ENCODE results near the gene FZD7.

Gene FZD7

GRCh38 chr2:202033317-202034248 is at the start of gene FZD7:
Gene FZD7, plus strand, starts transcription at chr2:202033855. Its CDS starts 793 bp downstream, at chr2:202034648.
- peak; percentile 95 for DNase-seq

GRCh38 chr2:201984333-201984732 is 49.3 kb upstream of the FZD7 start:
- DNase-seq: no peak

GRCh38 chr2:201984800-201985525 is 48.7 kb upstream of the FZD7 start:
- DNase-seq: peak; percentile 93

DNA sequence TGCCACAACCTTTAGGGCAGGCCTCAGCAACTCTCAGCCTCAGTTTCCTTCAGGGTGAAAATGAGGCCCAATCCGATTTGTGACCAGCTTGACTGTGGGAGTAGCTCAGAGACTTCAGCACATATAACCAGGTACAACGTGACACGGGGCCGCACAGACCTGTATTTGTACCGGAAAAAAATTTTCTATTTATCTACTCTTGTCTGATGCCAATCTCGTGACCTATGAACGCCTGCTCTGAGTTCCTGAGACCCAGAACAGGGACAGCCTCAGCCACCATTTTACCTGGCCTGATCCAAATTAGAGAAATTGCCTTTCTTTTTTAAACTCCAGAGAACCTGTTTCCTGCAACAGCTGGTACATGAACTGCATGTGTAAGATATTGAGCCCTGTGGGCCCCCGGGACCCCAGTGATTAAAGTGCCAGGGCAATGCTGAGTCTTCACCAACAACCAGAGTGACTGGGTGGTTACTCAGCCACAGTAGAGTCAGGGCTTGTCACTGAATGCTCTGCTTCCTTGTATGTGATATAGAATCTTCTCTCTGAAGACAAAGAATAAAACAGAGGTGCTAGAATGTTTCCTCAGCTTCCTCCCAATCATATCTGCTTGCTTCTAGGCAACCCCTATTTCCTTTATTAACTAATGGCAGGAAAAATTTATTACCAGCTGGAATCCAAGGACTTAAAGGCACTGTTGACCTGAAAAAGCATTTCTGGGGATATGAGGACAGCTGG is 47.8 kb upstream of the FZD7 start:
- no peak for DNase-seq

DNA sequence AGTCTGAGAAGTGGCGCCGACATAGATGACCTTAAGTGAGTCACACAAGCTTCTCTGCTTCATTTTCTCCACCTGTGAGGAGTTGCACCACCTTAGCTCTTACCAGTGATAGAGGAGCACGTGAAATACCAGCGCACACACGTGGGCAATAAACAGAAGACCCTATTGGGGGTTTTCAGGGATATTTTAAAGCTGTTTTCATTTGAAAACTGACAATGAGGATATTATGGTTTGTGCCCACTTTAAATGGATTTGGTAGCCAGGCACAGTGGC is 47.3 kb upstream of the FZD7 start:
- no peak for DNase-seq

GRCh38 chr2:201987426-201987825 is 46.2 kb upstream of the FZD7 start:
- DNase-seq: peak; percentile 15

DNA sequence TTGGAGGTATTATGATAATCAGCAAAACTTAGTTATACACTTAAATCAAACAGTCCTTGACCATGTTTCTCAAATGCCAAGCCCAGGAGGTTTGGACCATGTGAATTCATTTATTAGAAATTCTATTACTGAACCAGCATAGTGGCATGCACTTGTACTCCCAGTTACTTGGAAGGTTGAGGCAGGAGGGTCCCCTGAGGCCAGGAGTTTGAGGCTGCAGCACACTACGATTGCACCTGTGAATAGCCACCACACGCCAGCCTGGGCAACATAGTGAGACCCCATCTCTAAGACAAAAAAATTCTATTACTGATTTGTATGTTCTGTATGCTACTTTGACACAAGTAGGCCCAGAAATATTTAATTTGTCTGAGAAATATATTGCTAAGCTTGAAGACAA is 43.6 kb upstream of the FZD7 start:
- no peak for DNase-seq

DNA sequence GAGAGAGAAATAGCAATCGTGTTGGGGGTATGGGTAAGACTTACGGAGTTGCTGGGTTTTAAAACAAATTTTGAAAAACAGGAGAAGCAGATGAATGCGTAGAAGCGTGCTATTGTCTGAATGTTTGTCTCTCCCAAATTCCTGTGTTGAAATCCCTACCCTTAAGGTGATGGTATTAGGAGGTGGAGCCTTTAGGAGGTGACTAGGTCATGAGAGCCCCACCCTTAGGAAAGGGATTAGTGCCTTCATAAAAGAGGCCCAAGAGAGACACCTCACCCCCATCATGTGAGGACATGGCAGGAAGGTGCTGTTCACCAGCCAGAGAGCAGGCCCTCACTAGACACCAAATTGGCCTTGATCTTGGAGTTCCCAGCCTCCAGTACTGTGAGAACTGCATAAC is 40.7 kb upstream of the FZD7 start:
- DNase-seq: no peak

- DNase-seq: no peak
Observed at GRCh38 chr2:201994973-201995638, 38.5 kb upstream of the FZD7 start.

DNA sequence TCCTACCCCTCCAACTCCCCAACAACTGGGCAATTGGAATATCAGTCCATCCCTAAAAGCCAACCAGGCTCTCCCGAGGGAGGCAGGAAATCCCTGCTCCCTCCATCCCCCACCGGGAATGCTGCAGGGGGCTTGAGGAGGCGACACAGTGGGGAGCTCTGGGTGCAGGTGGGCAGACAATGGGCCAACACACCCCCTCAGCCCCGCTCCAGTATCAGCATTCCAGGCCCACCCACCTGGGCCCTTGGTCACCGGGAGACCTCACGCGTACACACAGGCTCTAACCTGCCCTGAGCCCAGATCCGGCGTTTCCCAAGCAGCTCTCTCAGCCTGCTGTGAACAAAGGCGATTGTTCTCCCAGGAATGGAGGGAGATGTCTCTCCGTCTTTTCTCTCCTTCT is 37.6 kb upstream of the FZD7 start:
- no peak for DNase-seq

DNA sequence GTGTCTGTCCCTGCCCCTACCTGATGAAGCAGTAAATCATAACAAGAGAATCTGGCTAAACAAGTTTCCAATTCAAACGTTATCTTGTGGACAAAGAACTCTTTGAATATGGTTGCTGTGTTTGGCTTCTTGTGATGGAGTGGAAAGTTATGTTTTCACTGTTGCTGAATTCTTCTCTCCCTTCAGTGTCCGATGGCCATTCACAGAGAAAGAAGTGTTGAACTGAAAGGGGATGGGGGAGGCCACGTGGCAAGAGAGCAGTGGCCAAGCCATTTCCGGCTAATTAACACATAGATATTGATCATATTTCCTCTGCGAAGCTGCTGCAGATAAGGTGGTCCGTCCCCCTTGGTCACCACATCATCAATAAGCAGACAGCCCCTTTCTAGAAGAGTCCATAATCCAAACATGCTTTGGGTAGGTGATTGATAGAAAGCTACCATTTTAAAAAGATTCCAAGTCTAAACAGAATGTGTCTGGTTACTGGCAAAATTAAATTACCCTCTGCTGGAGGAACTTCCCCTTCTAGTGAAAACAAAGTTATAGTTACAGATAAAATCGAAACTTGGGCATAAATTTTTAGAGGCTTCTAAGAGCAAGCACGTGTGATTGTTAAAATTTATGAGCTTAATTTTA is 36.9 kb upstream of the FZD7 start:
- peak; percentile 55 for DNase-seq

DNA sequence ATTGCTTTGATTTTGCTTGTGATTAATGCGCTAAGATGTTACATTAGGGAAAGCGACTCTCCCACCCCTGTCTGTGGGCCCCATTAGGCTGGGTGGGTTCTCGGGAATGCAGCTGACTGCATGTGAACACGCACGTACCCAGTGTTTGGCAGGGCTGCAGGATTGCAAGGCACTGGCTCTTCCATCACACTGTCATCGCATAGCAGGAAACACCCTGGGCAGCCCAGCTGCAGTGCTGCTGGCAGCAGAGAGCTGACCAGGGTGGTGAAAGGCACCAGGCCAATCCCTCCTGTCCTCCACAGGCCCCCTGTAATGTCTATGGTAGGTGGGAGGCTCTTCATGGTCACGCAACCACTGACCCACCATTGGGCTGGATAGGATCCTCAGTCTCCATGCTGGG is 34.4 kb upstream of the FZD7 start:
- no peak for DNase-seq

DNA sequence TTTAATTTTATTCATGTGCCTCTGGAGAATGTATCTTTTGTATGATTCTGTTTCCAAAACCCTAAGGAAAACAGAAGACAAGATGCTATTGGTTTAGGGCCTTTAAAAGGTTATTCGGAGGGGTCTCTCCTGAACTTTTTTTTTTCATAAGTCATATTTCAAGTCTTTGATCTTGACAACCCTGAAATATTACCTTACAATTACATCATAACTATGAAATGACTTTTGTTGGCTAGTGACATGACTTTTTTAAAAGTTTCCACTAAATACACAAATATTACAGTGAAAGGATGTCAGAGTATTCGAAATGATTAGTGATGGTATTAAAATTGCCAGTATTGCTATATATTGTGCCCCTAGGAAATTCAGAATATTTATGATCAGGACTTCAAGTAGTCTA is 31.8 kb upstream of the FZD7 start:
- DNase-seq: no peak

DNA sequence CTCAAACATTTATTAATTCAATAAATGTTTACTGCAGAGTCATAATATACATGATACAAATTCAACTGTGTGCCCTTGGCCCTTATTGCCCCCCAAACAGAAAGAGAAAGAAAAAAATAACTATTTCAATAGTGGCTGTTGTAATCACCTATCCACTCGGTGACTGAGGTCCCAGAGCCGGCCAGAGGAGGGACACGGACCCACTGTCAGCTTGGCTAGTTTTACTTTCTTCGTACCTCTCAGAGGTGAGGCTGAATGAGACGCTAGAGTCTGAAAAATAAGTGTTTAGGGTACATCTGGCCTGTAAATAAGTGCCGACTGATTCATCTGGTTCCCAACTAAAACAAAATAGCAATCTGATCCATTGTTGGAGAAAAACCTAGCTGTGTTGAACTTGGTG is 31.3 kb upstream of the FZD7 start:
- DNase-seq: no peak

- DNase-seq: peak; percentile 18
Observed at GRCh38 chr2:202005272-202005887, 28.3 kb upstream of the FZD7 start.

- no peak for DNase-seq
Observed at GRCh38 chr2:202006301-202006700, 27.4 kb upstream of the FZD7 start.

GRCh38 chr2:202007015-202007982 is 26.4 kb upstream of the FZD7 start:
- peak; percentile 47 for DNase-seq

DNA sequence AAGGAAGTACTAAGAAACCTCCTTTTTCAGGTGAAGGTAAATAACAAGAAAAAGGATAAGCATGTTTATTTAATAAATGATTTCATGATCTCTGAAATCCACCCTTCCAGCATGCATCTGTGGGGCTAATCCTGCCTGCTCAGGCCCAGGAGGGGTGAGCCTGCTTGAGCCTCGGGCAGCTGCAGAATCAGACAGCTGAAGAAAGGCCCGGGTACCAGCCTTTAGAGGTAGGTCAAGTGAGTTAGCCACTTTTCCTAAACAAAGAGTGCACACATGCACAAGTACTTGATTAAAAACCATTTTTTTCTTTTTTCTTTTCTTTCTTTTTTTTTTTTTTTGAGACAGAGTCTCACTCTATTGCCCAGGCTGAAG is 25.7 kb upstream of the FZD7 start:
- no peak for DNase-seq

GRCh38 chr2:202009019-202009481 is 24.6 kb upstream of the FZD7 start:
- DNase-seq: peak; percentile 36

- no peak for DNase-seq
Observed at GRCh38 chr2:202009581-202009980, 24.1 kb upstream of the FZD7 start.

- no peak for DNase-seq
Observed at GRCh38 chr2:202014318-202014717, 19.3 kb upstream of the FZD7 start.
